ENCODE data around the gene DSG4.

DSG4 gene

DNA sequence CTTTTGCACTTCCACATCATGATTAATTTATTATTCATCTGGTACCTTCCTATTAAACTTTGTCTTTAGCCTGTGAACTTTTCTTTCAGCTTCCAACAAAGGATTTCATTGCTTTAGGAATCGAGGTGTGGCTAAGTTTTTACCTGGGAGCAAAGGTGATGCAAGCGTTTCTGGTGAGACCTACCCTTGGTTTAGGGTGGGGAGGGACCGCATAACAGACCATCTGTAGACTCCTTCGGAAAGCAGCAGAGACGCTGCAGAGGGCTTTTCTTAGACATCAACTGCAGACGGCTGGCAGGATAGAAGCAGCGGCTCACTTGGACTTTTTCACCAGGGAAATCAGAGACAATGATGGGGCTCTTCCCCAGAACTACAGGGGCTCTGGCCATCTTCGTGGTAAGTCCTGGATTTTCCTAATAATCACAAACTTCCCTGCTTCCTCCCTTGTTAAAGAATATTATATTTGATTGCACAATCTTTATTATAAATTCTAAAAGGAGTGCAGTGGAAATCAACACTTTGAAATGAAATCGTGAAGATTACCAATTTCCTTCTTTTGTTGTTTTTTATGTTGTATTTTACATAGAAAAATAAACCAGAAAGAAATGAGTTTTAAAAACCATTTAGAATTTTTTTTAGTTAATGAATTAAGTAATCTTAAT lies 71.1 kb downstream of the DSG4 start, which contains the start of gene DSG3:
Gene DSG3 (plus strand): TSS at position 212 of the 662 bp plus-strand sequence. CDS start 137 bp downstream, at position 349.
- DNase-seq = no peak

DNA sequence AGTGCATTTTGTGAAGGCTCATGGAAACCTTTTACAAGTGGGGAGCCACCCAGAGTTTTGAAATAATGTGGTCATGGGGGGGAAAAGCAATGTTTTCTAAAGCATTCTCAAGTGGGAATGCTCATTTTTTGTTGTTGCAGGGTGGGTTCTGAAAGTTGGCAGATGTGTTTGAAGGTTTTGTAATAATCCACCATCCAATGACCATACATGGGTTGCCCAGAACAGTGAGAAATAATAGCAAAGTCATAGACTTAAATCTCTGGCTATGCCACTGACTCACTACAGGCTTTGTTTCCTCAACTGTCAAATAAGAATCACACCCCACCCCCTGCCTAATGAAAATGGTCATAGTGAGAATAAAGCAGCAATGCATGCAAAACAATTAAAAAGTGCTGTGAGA lies 73.8 kb downstream of the DSG4 start:
- DNase-seq = peak; percentile 5

DNA sequence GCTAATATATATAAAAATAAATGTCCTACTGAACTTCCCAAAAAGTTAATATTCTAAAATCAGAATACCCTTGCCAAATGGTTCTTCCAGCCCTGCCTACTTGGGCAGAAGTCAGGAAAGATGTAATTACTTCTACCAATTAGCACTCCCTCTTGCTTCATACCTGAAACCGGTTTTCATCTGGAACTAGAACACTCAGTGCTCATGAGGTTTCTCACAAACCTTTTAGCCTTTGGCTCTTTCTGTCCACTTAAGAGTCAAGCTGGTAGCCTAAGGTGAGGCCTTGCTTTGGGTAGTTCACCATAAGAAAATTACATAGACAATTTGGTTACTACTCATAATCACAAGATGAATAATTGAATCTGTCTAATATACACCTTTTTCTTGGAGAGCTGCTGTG lies 75.0 kb downstream of the DSG4 start:
- DNase-seq = no peak

DNA sequence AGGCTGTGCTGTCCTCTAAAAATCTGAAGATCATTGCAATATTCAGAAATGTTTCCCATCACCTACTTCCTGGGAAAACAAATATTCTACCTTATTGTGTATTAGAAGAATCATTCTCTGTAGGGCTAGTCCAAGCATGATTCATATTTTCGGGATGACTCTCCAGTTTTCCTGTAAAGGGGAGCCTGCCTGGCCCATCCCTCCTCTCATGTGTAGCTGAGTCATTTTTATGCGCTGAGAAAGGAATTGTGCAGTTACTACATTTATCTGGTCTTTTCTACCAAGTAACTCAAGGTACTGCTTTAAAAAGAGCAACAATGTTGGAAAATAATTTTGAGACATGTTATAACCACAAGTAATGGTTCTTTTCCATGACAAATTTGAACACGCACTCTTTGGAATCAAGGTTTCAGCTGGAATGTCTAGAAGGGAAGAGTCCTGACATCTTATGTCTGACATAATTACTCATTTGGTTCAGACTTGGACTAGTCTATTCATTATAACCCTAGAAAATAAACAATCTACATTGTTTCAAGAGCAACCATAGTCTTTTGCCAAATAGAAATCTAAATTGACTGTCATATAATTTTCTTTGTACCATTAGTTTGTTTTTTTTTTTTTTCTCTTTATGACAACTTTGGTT lies 77.6 kb downstream of the DSG4 start:
- peak; percentile 24 for DNase-seq
